Right forelimb (tissue), 1 donor: Measurements from ENCODE around the gene DLX3.
"Not testable (repeated sequence)": the region's sequence is repeated elsewhere in the genome, so short reads cannot be mapped to it uniquely, and the experiment has no call there.

Experiments used
- DNase-seq: peaks from one replicate; pipeline ENCODE4 v3.0.0-alpha.2; 2018

DLX3 gene

DNA sequence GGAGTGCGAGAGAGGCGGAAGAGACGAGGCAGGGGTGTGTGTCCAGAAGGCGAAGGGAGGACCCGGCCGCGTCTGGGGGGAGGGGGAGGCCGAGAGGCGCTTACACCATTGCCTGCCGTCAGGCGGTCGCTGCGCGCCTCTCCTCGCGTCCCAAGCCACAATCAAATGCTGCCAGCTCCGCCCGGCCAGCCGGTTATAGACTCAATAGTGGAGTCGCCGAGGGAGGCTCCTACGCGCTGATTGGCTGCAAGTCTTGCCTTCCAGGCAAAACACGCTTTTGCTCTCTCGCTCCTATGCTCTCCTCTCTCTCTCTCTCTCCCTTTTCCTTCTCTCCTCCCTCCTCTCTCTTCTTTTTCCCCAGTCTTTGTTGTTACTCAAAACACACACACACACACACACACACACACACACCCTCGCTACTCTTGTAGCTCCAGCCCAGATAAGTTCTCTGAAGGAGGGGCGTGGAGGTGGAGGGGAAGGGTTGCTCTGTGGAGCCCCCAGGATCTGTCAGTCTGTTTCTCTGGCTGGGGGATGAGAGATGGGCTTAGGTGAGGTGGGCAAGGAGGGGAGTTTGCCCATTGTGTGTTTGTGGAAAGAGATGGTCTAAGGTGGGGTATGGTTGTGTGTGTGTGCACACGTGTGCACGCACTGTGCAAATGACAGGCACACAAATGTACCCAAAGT is at the start of gene DLX3:
DLX3 (minus strand) TSS at position 170 of the 684 bp plus-strand sequence. CDS start 226 bp downstream, outside the sequence.
- peak; percentile 82 for DNase-seq

DNA sequence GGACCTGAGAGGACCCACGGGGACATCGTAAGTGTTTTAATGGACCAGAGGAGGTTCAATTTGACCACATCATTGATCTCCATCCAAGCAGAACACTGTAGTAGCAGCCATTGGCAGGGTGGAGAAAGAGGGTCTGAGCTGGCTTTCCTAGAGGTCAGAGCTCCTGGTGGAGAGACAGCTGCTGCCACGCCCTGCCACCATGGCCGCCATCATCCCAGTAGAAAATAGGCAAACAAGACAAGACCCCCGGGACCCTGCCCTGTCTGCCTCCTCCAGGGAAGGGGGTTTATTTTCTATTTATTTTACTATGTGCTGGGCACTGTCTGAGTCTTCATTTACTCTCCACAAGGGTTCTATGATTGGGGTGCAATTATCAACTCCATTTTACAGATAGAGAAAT is 49.5 kb upstream of the DLX3 start:
- no peak for DNase-seq

DNA sequence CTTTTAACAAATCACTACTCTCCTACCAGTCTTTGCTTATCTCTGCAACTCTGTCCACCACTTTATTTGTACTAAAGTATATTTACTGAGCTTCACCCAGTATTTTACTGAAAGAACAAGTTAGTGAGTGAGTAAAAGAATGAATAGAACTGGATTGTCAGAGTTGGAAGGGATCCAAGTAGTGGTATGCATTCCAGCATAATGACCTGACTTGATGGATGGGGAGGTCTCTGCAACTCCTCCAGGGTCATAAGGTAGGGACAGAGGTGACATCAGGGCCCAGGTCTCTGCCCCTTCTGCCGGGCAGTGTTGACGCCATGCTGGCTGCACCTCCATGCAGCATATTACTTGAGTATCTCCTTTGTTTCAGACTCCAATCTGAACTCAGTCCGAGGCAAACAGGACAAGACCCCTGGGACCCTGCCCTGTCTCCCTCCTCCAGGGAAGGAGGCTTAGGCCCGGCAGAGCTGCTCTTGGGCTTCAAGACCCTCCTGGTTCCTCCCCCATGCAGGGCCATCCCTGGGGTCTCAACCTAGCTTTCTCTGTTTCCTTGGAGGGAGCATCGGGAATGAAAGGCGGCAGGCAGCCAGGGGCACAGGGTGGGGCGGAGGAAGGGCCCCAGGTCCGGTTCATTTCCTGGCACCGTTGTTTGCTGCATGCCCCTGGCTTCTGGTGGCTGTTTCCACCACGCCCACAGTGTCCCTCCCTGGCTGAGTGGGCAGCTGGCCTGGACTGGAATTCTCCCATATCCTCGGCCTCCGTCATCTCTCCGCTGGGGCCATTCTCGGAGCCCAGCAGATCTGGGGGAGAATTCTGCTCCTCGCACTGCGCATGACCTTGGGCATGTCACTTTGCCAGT is 48.5 kb upstream of the DLX3 start:
- no peak for DNase-seq

DNA sequence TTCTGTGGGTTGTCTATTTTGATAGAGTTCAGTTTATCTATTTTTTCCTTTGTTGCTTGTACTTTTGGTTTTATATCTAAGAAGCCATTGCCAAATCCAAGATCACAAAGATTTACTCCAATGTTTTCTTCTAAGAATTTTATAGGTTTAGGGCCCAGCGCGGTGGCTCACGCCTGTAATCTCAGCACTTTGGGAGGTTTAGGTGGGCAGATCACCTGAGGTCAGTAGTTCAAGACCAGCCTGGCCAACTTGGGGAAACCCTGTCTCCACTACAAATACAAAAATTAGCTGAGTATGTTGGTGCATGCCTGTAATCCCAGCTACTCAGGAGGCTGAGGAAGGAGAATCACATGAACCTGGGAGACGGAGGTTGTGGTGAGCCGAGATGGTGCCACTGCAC is 47.2 kb upstream of the DLX3 start:
- no peak for DNase-seq

DNA sequence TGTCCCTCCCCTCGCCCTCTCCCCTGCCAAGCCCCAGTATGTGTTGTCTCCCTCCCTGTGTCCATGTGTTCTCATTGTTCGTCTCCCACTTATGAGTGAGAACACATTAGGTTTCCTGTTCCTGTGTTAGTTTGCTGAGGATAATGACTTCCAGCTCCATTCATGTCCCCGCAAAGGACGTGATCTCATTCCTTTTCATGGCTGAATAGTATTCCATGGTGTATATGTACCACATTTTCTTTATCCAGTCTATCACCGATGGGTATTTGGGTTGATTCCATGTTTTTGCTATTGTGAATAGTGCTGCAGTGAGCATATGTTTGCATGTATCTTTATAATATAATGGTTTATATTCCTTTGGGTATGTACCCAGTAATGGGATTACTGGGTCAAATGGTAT is 45.5 kb upstream of the DLX3 start:
- DNase-seq: not testable (repeated sequence)

DNA sequence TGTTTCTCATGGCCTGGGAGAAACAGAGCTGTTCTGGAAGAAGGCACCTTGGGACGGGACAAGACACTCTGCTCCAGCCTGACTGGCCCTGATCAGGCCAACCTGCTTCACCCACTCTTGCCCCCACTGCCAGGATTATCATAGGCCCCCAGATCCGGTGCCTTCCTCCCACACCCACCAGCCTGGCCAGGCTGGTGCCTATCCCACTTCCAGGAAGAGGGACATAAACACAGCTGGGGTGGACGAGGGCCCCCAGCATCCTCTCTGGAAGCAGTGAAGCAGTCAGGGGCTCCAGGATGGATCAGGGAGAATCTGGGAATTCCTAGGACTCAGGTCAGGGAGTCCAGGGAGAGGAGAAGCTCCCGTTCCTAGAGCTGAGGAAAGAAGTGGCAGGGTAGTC is 44.0 kb upstream of the DLX3 start:
- no peak for DNase-seq

DNA sequence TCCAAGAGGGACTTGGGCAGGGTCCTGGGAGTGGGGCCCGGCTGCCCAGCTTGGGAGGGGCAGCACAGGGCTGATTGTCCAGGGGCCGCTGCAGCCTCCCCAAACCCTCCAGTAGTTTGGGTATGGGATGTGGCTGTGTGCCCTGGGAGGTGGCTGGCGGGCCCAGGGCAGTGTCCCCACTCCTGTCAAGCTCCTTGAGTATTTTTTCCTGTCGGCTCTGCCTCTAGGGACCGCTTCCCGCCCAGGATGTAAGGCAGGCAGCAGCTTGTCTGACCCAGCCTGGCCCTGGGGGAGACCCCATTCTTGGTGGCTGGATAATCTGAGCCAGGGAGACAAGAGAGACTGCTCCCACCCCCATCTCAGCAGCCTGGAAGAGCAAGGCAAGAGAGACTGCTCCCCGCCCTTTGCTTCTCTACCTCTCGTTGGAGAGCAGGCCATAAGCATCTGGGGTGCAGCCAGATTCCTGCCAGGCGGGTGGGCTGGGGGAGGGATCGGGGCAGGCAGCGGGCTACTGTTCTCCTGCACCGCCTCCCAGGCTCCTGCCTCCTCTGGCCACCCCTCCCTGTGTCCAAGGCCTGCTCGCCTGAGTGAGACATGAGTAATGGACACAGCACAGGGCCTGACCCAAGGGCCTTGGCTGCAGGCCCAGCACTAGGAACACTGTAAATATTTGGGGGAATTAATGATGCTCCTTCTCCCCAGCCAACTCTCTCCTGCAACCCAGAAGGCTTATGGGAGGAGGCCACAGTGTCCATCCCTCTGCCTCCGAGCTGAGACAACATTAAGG is 42.5 kb upstream of the DLX3 start:
- DNase-seq: no peak

DNA sequence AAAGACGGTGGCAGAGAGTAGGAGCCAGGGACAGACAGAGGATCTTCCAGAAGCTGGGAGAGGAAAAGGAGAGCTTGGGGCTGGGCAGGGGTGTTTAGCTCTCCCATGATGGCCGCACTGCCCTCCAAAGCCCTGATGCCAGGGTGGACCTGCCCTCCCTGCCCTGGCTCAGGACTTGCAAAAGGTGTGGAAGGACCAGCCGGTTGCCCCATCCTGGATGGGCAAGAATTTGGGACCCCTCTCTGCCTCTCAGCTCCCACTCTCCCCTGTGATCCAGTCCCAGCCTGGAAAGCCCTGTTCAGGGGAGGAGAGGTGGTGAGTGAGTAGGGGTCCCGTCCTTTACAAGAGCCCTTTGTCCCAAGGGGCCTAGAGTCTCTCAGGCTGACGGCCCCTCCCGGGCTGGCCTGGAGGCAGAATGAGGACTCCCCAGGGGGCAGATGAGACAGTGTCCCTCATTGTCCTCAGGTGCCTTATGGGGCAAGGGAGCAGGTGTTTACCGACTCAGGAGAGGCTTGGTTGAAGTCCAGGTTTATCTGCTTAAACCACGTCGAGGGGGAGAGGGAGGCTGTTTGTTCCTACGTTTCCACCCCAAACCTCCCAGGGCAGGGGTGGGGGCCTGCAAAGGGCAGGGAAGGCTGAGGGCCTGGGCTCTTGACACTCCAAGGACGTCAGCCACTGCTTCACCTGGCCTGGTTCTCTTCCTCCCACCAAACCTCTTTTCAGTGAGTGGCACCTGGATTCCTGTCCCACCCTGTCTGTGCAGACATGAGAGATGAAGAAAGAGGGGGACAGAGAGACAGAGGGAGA is 41.6 kb upstream of the DLX3 start:
- DNase-seq: no peak

DNA sequence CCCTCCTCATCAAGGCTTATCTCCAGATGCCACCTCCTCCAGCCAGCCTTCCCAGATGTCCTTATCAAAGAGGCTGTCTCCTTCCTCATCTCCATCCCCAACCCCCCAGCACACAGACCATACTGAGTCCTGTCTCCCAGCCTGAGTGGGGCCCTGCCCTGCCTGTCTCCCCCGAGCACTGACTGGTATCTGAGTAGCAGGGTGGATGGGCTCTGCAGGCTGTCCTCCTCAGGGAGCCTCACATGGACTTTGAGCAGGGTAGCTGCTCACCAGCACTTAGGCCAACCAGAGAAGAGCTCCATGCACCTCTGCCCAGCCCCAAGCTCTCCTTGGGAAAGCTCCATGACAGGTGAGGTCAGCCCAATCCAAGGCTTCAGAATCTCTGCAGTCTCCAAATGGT is 40.9 kb upstream of the DLX3 start:
- DNase-seq: no peak

DNA sequence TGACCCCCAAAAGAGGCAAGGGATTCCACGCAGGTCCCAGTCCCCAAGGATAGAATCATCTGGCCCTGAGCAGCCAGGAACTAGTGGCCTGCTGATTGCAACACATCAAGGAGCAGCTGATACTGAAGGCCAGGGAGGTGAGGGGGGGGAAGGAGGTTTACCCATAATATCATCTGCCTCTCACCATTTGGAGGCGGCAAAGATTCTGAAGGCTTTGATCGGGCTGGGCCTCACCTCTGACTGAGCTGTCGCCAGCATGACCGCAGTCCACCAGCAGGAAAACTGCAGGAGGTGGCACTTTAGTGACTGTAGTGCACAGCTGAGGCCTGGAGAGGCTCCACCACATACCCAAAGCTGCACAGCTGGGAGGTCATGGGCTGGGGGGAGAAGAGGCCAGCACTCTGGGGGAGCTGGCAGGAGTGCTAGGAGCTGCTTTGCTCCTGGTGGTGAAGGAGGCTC is 40.4 kb upstream of the DLX3 start:
- no peak for DNase-seq

DNA sequence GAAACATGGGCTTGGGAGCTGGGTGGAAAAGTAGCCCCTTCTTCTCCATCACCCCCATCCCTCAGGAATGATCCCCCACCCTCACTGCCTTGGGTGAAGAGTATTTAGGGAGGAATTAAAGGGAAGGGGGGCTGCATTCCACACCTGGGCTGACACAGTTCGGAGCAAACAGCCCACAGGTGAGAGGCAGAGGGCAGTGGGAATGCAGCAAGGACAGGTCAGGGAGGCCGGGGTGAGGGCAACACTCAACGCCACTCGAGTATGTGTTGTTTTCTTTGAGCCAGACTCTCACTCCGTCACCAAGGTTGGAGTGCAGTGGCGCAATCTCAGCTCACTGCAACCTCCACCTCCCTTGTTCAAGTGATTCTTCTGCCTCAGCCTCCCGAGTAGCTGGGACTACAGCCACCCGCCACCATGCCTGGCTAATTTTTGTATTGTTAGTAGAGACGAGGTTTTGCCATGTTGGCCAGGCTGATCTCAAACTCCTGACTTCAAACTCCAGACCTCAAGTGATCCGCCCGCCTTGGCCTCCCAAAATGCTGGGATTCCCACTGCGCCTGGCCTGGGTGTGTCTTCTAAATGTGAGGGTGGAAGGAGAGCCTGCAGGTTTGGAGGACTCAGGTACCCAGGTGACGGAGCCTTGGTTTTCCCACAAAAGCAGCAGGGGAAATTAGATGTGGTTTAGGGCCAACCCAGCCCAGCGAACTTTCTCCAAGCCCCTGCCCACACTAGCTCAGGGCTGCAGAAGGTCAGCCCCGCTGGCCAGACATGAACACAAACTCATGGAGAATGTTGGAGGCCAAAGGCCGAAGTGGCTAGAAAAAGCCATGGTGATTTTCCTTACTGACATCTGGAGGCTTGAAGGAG is 39.7 kb upstream of the DLX3 start:
- DNase-seq: no peak

DNA sequence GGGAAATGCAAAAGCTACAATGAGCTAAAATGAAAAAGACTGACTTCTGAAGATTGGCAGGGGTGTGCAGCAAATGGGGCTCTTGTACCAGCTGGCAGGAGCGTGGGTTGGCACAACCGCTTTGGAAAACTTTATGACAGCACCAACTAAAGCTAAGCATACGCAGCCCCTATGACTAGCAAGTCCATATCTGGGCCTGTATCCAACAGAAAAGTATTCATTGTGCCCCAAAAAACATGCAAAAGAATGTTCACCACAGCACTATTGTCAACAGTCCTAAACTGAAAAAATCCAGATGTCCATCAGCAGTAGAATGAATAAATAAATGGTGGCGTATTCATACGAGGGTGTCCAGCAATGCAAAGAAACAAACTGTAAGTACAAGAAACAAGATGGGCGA is 38.3 kb upstream of the DLX3 start:
- no peak for DNase-seq

DNA sequence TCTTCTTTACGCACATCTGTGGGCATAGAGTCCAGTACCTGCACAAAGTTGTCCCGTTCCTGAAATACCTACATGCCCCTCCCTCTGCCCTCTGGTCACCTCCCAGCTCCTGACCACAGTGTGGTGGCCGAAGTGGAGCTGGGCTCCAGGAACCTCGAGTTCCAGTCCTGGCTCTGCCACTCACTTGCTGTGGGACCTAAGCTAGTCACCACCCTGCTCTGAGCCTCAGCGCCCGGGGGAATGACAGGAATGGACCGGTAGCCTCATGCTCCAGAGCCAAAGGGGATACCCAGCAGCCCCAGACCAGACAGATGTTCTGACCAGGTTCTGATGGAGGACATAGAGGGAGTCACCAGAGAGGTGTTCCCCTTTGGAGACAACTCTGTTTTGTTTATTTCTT is 34.2 kb upstream of the DLX3 start:
- DNase-seq: no peak

DNA sequence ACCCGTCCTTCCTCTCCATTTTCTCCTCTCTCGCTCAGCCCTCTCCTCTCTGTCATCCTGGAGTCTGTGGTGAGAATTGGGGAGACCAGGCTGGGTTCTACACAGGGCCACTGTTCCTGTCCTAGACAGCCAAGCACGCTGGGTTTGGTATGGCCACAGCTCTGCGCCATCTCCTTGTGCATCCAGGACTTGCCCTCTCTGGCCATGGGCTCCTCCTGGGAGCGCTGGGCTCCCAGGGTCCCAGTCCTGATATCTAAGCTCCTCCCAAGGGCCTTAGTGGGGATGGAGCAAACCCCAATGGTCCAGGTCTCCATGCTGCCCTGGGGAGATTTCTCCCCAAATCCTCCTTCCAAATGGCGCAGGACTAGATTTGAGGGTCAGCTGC is 33.7 kb upstream of the DLX3 start:
- no peak for DNase-seq

DNA sequence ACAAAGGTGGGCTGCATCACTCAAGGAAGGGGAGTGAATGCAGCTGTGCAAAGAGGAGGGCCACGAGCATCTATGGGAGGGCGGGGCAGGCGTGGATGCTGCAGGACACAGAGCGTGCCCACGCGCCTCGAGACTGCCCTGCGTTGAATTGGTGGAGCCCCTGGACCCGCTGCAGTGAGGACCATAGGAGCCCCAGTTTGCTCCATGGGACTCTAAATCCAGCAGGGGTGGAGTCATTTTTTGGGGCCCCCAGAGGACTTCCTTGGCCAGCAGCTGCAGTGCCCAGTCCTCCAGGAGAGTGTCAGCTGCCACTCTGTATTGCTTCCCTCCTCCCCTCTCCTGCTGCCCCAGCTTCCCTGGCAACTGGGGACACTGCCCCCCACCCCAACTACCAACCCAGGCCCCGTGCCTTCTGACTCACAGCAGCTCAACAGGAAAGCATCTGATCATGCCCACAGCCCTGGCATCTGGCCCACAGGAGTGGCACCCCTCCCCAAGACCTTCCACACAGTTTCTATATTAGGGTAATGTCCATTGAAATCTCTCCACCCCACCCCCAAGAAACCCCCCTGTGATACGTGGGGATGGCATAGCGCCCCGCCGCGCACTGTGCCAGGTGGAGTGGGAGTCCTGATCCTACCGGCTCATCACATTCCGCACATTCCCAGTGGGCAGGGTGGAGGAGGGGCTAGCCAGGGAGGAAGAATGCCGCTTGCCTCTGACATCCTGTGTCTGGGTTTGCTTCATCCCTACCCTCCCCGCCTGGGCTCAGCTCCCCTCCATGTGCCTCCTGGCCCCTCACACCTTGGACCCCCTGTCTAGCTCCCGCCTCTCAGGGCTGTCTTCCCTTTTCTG is 33.1 kb upstream of the DLX3 start:
- no peak for DNase-seq

DNA sequence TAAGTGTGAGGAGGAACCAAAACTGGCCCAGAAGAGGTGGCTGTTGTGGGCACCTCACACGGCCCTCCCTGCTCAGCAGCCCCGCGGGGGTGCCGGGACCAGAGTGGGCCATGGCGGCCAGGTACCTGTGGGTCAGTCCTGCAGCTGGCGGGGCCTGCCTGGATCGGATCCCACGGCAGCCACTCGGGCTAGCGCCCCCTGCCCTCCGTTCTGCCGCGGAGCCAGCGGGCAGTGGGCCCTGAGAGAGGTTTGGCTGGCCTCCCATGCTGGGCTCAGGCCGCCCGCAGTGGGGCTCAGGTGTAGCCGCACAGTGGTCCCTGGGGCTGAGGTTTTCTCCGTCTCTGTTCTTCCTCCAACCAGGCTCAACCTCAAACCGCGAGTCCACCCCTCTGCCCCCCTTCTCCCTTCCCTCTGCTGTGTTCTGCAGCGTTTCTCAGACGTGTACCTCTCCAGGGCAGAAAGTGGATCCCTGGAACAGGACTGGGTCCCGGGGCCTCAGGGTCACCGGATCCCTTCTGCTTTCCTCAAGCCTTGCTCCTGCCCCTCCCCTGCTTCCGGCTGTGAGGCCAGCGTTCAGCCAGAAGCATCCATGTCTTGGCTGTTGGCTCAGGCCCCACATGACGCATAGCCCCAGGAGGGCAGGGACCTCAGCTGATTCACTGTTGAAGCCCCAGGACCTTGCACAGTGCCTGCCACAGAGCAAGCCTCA is 32.3 kb upstream of the DLX3 start:
- no peak for DNase-seq

DNA sequence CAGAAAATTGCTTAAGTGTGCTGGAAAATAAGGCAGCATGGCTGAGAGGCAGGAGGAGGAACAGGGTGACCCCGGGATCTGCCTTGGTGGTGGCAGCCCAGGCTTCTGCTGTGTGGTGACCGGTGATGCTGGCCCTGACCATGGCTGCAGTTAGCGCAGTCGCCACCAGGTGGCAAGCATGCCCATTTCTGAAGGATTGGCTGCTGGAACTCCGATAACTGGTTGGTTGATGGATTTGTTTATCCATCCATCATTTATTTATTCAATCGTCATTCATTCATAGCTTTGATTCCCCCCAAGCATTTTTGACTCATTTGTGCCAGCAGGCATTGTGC is 31.8 kb upstream of the DLX3 start:
- peak; percentile 88 for DNase-seq

DNA sequence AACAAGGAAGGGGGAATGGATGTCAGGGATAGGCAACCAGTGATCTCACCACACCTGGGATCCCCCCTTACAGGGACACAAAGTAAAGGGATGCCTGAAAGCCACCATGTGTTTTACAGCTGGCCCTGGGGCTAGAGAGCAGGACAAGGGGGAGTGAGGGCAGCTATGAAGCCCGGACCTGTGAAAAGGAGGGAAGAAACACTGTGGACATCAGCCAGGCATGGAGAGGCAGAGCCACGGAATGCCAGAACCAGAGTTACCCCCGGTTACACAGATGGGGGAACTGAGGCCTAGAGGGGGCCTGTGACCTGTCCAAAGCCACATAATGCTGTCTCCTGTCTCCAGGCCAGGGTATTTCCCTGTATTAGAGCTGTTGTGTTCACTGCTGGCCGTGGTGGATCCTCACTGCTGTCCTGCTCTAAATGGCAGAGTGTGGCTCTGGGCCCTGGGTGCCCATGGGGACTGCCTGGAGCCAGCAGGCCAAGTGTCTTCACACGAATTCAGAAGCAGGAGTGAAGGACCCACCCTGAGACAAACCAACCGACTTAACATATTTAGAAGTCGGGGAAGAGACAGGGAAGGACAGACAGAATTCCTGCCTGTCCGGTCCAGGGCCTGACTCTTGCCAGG is 31.1 kb upstream of the DLX3 start:
- no peak for DNase-seq

DNA sequence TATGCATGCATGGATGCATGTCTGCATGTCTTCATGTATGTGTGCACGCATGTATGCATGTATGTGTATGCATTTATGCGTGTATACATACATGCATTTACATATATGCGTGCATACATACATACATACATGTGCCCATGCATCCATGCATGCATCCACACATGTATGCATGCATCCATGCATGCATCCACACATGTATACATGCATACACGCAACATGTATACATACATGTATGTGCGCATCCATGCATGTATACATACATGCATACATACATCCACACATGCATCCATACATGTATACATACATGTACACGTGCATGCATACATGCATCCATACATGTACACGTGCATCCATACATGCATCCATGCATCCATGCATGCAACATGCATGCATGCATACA is 29.8 kb upstream of the DLX3 start:
- no peak for DNase-seq

DNA sequence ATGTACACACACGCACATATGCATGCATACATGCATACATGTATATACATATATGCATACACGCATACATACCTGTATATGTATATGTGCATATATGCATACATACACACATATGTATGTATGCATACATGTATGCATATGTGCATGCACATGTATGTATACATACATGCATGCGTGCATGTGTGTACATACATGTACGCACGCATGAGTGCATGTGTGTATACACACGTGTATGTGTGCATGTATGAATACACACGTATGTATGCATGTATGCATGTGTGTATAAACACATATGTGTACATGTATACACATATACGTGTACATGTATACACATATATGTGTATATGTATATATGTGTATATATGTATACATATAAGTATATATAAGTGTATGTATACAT is 28.5 kb upstream of the DLX3 start:
- no peak for DNase-seq
